Measurements from ENCODE around the gene ZNF701.
"Not testable (repeated sequence)": the region's sequence is repeated elsewhere in the genome, so short reads cannot be mapped to it uniquely, and the experiment has no call there.

ZNF701 gene

GRCh38 chr19:52626915-52627314, 56.8 kb downstream of the ZNF701 start:
- Histone ChIP-seq H3K4me1 (ENCODE audit: insufficient read depth, insufficient read length) (no peaks in the 10 kb centered on the region), H3K9ac (ENCODE audit: insufficient read length, low read depth) (no peak overlapping the region), H3K36me3 (ENCODE audit: insufficient read depth, insufficient read length, low read length) (peaks cover 39% of the 10 kb centered on the region), H3K27me3 (ENCODE audit: insufficient read depth, insufficient read length) (no peaks in the 10 kb centered on the region), H3K9me3 (ENCODE audit: insufficient read depth, low read length) (no peaks in the 10 kb centered on the region), H3K4me3 (ENCODE audit: insufficient read length, low read depth) (no peak overlapping the region)
- DNase-seq (ENCODE audit: low read depth, low spot score): no peak
- no peak for TF ChIP-seq YY1 (IDR thresholded peaks at IDR 0.05; ENCODE audit: insufficient read depth, insufficient read length)
- TF ChIP-seq SUZ12 (IDR thresholded peaks at IDR 0.05; ENCODE audit: extremely low read depth, insufficient read depth, insufficient read length): no peak
- TF ChIP-seq ZNF274 (IDR thresholded peaks at IDR 0.05; ENCODE audit: low read depth, low read length): no peak

- peaks cover 33% of the 10 kb centered on the region for H3K36me3 ChIP-seq (ENCODE audit: insufficient read depth, insufficient read length, low read length)
- not testable (repeated sequence) for DNase-seq (ENCODE audit: low read depth, low spot score); H3K9me3 ChIP-seq (ENCODE audit: insufficient read depth, low read length)
Measured at GRCh38 chr19:52627441-52627840, 57.4 kb downstream of the ZNF701 start.

GRCh38 chr19:52635786-52636570, 65.9 kb downstream of the ZNF701 start:
- DNase-seq (ENCODE audit: low read depth, low spot score): no peak
- Histone ChIP-seq H3K36me3 (ENCODE audit: insufficient read depth, insufficient read length, low read length) (peaks cover 6% of the 10 kb centered on the region), H3K4me3 (ENCODE audit: insufficient read length, low read depth) (no peak overlapping the region), H3K27me3 (ENCODE audit: insufficient read depth, insufficient read length) (no peaks in the 10 kb centered on the region), H3K9me3 (ENCODE audit: insufficient read depth, low read length) (no peaks in the 10 kb centered on the region), H3K9ac (ENCODE audit: insufficient read length, low read depth) (no peak overlapping the region), H3K4me1 (ENCODE audit: insufficient read depth, insufficient read length) (no peaks in the 10 kb centered on the region)
- TF ChIP-seq YY1 (IDR thresholded peaks at IDR 0.05; ENCODE audit: insufficient read depth, insufficient read length): no peak
- TF ChIP-seq SUZ12 (IDR thresholded peaks at IDR 0.05; ENCODE audit: extremely low read depth, insufficient read depth, insufficient read length): no peak
- TF ChIP-seq ZNF274 (IDR thresholded peaks at IDR 0.05; ENCODE audit: low read depth, low read length): no peak

More at GRCh38 chr19:52627441-52627840, 57.4 kb downstream of the ZNF701 start:
- not testable (repeated sequence) for H3K4me1 ChIP-seq (ENCODE audit: insufficient read depth, insufficient read length); H3K4me3 ChIP-seq (ENCODE audit: insufficient read length, low read depth); H3K9ac ChIP-seq (ENCODE audit: insufficient read length, low read depth); H3K27me3 ChIP-seq (ENCODE audit: insufficient read depth, insufficient read length)
